ENCODE measurements around the gene GLIS1. TPM values are rescaled to one million over a fixed set of nuclear protein-coding genes. Genes with fewer than 3 reads are reported as not detected.

GLIS1 gene
- total RNA-seq, 1 donor from 2014 or later = 1.4 TPM

GRCh38 chr1:53638360-53639035, 100.5 kb downstream of the GLIS1 start:
- DNase-seq (ENCODE audit: low spot score) = no peak

DNA sequence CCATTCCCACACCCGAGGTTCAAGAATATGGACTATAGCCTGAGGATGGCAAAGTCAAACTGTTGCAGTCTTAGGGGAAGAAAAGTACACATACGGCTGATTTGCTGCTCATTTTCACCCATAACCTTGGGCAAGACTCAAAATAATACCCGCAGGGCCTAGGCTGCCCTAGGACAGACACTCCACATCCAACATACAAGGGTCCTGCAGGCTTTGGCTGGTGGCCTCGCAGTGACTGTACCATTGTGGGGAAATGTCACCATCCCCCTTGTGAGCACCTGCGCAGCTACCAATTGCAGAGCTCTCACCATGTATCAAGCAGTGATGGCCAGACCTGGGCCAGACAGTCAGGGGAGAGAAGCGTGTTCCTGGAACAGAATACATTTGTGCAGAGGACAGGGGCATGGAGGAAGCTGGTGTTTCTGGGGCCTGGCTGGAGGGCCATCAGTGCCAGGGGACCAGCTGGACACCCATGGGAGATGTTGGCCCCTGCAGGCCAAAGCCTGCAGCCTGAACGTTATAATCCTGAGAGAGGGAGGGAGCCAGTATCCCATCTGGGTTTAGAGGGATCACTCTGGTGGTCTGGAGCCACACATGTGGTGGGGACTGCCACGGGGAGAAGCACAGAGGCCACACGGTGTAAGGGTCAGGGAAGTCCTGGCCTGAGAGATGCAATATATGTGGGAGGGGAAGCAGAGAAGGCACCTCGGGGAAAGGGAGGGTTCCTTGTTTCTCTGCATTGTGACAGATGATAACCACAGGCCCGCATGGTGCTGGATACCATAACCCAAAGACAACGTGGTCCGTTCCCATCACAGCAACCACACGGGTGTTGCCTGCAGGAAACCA, 101.2 kb downstream of the GLIS1 start:
- no peak for DNase-seq (ENCODE audit: low spot score)

- no peak for DNase-seq (ENCODE audit: low spot score)
Observed at GRCh38 chr1:53636621-53637171, 102.3 kb downstream of the GLIS1 start.

DNA sequence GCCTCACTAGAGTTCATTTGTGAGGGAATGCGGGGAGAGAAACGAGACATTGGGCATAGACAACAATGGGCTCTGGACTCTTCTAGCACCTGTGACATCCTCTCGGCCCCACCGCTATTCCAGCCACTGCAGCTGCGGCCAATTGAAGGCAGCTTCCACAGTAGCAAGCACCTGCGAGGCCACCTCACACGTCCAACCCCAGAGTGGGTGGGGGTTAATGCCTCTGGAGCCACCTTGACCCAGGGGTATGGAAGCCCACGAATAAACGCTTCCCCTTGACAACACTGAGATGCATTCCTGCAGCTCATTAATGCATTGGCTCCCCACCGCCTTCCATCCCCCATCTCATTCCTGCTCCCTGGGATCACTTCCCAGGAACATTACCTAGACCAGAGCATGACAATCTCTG, 104.4 kb downstream of the GLIS1 start:
- no peak for DNase-seq (ENCODE audit: low spot score)

DNA sequence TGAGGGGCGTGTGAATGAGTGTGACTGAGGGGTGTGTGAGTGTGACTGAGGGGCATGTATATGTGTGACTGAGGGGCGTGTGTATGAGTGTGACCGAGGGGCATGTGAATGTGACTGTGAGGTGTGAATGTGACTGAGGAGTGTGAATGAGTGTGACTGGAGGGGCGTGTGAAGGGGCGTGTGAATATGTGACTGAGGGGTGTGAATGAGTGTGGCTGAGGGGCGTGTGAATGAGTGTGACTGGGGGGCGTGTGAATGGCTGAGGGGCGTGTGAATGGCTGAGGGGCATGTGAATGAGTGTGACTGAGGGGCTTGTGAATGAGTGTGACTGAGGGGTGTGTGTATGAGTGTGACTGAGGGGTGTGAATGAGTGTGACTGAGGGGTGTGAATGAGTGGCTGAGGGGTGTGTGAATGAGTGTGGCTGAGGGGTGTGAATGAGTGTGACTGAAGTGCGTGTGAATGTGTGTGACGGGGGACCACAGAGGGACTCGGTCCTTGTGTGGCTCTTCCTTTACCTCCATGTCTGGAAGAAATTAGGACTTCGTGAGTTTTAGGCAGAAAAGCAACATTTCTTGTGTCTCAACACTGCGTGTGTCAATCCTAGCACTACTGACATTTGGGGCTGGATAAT, 105.8 kb downstream of the GLIS1 start:
- DNase-seq (ENCODE audit: low spot score) = no peak

DNA sequence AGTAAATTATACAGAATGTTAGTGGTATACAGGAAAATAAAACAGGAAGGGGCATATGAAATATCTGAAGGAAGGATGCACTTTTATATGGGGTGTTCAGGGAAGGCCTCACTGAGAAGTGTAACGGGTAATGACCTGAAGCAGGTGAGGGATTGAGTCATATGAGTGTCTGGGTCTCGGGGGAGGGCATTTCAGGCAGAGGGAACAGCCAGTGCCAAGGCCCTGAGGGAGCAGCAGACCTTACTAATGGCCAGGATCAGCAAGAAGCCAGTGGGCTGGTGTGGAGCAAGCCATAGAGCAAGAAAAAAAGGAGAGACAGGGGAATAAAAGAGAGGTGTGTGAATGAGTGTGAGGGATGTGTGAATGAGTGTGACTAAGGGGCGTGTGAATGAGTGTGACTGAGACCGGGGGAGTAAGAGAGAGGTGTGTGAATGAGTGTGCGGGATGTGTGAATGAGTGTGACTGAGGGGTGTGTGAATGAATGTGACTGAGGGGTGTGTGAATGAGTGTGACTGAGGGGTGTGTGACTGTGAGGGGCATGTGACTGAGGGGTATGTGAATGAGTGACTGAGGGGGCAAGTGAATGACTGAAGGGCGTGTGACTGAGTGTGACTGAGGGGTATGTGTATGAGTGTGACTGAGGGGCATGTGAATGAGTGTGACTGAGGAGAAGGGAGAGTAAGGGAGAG, 107.2 kb downstream of the GLIS1 start:
- no peak for DNase-seq (ENCODE audit: low spot score)

DNA sequence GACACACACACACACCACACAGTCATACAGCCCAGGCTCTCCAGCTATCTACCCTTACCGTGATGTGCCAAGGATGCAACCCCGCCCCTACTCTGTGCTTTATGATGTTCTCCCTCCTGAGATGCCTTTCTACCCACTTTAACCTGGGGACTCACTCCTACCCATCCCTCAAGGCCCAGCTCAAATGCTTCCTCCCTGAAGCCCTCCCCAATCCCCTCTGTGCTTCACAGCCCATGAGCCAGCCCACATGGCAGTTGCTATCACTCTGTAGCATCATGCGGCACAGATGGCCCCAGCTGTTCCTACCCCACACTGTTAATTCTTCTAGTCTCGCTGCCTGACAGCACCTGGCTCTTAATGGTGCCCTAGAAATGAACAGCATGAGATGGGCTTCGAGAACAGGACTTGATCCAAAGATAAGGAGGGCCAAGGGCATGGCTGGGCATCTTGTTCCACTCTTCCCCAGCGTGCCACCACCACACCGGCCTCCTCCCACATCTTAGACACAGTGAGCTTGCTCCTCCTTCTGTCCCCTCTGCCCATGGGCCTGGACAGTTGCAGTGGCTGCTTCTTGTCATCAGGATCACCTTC, 109.8 kb downstream of the GLIS1 start:
- no peak for DNase-seq (ENCODE audit: low spot score)

DNA sequence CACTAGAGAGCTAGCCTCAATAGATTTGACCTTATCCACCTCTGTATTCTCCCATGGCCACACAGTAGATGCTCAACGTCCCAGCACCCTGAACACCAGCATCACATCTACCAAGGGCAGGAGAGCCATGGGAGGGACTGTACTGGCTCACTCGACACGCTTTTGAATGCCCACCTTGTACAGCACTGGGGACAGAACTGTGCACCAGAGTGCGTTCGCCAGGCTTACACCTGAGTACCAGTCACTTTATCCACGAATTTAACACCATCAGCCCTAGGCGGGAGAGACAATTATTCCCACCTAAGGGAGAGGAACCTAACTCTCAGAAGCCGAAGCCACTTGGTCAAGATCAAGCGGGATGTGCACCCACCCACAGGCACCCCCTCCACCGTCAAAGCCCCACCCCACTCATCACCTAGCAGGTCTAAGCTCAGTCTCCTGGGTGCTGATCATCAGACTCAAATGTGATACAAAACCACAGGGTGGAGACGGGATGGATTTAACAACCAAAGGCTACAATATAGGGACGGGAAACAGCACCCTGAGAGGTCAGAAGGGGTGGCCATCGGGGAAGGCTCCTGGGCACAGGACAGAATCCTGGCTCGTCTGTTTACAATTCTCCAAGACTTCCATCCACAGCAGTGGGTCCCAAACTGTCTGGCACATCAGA, 110.5 kb downstream of the GLIS1 start:
- DNase-seq (ENCODE audit: low spot score) = no peak

- no peak for DNase-seq (ENCODE audit: low spot score)
Observed at GRCh38 chr1:53627666-53628065, 111.3 kb downstream of the GLIS1 start.

- no peak for DNase-seq (ENCODE audit: low spot score)
Observed at GRCh38 chr1:53627031-53627430, 111.9 kb downstream of the GLIS1 start.

GRCh38 chr1:53626616-53627015, 112.3 kb downstream of the GLIS1 start:
- DNase-seq (ENCODE audit: low spot score) = no peak

DNA sequence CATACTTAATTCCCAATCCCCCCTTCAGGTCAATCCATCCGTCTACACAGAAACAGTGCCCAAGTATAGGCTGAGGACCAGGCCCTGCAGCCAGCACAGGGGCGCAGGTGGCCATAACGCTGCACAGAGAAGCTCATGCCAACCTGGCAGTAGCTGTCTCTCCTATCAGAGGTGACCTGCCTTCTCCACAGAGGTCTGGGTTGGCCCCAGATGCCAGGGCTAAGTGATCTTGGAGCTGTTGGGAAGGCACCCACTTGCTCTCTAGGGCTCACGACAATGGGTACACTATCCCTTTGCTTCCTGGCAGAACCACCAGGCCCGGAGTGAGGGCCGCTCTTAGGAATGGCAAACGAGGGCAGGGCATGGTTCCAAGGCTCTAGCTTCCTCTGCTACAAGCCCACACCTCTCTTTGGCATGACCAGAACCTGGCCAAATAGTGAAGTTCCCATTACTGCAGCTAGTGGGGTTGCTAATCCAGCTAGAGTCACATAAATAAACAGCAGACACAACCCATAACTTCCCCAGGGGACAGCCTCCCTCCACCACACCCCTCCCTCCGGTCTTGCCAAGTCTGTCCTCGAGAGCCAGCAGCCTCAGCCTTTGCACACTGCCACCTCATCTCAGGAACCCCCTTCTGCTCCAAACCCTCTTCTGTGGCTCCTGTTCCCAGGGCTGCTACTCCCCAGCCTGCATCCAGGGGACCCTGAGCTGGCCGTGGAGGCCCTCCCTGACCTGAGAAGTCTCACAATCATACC, 113.0 kb downstream of the GLIS1 start:
- DNase-seq (ENCODE audit: low spot score) = no peak

DNA sequence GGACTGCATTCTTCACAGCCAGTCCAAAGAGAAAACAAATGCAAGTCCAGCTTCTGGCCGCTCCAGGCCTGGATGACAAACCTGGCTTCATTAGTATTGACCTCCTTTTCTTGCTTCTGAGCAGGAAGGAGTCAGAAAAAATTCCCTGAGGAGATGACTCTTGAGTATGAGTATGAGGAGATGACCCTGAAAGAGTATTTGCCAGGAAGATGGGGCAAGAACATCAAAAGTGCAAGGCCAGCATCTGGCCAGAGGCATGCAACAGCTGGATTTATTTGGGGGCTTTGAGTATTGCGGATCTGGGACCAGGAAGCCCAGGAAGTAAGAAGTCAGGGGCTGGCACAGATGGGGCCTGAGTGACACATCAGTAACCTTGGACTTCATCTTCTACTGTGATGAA, 113.9 kb downstream of the GLIS1 start:
- no peak for DNase-seq (ENCODE audit: low spot score)

DNA sequence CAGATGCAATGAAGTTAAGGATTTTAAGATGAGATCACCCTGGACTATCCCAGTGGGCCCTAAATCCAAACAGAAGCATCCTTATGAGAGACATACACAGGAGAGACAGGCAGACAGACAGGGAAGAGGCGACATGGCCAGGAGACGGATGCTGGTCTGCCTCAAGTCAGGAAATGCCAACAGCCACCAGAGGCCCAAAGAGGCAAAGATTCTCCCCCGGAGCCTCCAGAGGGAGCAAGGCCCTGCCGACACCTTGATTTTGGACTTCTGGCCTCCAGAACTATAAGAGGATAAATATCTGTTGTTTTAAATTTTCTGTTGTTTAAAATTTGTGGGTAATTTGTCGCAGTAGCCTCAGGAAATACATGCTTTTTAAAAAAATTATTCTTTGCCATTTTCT, 116.4 kb downstream of the GLIS1 start:
- DNase-seq (ENCODE audit: low spot score) = no peak

DNA sequence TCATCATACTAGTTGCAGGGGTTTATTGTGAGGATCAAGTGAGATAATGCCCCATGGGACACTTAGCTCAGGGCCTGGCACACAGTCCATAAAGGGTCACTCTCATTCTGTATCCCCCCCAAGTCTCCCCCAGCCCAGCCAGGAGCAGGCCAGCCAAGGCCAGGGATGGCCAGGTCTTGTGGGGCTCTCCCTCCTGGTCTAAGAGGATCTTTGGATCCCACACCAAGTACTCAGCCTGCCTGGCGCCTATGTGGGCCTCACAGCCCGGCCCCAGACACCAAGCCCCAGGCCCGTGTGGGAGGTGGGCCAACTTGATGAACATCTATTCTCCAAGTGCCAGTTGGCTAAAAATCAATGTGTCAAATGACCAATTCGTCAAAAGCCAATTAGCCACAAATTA, 117.8 kb downstream of the GLIS1 start:
- no peak for DNase-seq (ENCODE audit: low spot score)

DNA sequence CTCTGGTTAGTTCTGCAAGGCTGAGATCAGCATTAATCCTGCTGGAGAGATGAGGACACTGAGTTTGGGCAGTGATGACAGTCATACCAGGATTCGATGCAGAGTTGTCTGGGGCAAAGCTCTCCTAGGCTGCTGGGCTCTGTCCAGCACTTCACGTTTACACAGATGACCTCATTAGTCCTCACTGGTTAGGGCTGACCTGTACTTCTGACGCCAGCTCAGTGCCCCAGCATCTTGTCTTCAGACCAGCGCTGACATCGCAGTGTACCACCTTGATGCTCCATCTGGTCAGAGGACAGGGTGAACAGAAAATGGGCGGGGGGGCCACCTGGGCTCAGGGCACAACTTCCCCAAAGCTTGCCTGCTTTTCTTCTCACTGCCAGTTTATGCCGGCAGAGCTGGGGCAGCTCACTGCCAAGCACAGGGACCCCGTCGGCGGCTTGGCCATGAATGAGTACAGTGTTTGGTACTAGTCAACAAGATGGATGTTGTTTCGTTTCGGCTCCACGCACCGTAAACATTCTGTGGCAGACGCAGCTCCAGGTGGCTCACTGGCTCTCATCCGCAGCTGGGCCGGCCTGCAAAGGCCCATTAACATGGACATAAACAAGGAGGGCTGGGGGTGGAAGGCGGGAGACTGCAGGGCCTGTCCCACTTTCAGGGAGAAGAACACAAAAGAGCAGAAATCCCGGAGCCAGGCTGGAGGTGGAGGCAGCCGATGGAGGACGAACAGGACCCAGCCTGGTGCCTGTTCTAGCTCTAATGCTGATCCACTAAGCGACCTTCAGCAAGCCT, 118.7 kb downstream of the GLIS1 start:
- DNase-seq (ENCODE audit: low spot score) = peak; percentile 9

- DNase-seq (ENCODE audit: low spot score) = no peak
Observed at GRCh38 chr1:53619367-53620060, 119.5 kb downstream of the GLIS1 start.

- peak; percentile 31 for DNase-seq (ENCODE audit: low spot score)
Observed at GRCh38 chr1:53618500-53619366, 120.2 kb downstream of the GLIS1 start.

All from umbilical cord (tissue), 2 donors.